ENCODE results near the gene VLDLR.
"Not testable (repeated sequence)": the region's sequence is repeated elsewhere in the genome, so short reads cannot be mapped to it uniquely, and the experiment has no call there.

VLDLR gene

DNA sequence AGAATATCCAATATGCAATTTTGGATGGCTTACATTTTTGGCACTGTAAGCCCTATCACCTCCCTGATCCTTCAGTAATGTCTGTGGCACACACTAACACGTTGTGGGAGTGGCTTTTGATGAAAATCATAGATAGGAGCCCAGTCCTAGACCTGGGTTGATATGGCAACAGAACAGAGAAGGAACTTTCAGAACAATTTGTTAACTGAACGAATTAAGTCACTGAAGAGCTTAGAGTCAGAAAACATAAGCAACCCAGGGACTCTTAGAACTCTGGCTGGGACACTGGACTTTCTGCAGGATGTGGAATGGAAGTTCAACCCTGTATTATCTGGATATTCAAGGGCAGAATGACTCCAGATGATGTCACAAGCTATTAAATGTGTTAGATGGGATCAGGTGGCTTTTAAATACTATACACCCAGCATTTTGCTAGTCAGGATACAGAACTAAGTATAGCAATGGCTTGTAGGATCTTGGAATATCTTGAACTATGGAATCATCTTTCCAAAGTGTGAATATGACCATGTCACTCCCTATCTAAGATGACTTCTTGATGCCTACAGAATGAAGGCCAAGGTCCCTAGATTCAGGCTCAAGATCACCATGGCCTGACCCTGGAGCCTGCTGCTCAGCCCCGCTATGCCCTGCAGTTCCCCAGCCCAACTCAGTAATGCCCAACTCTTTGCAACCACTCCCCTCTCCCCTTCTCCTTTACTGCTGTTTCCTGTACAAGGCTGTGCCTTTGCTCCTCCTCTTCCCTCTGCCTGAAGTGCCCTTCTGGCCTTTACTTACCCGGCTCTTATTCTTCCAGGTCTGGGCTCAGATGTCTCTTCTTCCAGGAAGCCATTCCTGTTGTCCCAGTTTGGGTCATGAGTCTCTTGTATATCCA, 42.8 kb downstream of the VLDLR start:
- DNase-seq, result no peak

- DNase-seq, result no peak
Measured at GRCh38 chr9:2666569-2666968, 45.0 kb downstream of the VLDLR start.

GRCh38 chr9:2673161-2673560, 51.6 kb downstream of the VLDLR start:
- no peak for DNase-seq

- no peak for DNase-seq
Measured at GRCh38 chr9:2674141-2674824, 52.7 kb downstream of the VLDLR start.

DNA sequence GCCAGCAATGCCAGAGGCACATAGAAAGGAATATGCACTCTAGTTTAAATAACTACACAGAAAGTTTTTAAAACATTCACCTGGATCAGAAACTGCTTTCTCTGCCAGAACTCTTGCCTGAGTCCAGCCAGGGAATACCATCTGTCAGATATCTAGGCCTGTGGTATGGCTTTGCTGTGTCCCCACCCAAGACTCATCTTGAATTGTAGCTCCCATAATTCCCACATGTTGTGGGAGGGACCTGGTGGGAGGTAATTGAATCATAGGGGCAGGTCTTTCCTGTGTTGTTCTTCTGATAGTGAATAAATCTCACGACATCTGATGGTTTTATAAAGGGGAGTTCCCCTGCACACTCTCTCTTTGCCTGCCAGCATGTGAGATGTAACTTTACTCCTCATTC, 54.2 kb downstream of the VLDLR start:
- DNase-seq, result no peak

DNA sequence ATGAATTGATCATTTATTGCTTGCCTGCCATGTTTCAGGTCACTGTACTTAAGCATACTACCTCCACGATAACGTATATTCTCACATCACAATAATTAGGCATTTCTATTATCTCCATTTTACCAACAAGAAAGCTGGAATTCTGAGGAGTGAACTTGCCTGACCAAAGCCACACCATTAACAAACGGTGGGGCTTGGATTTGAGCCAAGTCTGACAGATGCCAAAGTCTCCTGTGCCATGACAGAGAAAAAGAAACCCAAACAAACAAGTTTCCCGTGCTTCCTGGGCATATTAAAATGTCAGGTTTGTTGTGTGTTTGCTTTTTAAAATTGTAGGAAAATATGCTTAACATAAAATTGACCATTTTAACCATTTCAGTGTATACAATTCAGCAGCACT, 54.9 kb downstream of the VLDLR start:
- no peak for DNase-seq

DNA sequence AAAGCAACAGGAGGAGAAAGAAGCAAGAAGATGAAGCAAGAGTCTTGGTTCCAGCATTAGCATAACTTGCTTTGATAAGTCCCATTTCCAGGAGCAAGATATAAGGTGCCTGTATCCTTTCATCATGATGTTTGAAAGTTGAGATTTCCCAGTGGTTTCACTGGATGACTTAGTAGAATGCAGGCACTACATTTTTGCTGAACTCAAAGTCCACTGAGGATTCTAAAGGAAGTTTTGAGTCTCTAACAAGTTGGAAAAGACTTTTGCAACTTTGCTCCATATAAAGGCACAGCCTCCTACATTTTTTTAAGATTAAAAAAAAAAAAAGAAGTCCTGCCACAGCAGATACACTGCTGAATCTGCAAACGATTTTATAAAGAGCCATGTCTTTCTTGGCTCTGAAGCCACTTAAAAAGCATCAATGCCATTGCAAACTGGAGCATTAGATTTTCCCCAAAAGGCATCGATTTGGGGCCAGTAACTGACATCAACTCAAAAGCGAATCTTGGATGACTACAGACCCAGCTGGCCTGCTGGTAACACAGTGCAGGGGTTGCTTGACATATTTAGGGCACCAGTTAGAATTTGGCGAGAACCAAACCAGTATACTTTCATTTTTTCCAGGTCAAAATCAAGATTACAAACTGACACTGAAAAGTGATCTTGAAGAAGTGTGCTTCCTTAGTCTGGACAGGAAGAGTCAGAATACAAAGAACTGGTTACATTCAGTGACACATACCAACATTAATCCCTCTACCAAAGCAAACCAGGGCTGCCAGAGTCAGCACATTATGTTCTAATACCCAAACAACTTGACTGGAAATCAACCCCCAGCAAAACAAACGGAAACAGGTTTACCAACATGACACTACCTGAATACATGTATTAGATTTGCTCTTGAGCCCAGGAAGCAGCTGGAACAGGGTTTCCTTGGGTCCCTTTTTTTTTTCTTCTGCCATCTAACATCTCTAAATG, 56.6 kb downstream of the VLDLR start:
- no peak for DNase-seq

DNA sequence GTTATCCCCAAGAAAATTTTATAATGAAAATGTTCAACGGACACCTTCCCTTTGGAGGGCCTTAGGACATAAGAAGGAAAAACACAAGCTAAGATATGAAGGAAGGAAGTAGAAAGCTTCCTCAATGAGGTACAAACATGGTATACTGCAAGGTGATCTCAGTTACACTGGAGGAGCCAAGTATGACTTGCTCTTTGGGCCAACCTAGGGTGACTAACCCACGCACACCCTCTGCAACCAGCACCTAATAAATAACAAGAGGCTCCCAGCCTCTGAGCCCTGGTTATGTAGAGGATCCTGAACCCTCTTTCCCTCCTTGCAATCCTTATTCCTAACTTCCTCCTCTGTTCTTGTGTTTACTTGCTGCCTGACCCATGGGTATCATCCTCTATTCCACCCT, 57.4 kb downstream of the VLDLR start:
- DNase-seq, result no peak

GRCh38 chr9:2681981-2682380, 60.4 kb downstream of the VLDLR start:
- DNase-seq, result no peak

GRCh38 chr9:2686911-2687310, 65.3 kb downstream of the VLDLR start:
- DNase-seq, result no peak

GRCh38 chr9:2688636-2689035, 67.0 kb downstream of the VLDLR start:
- DNase-seq, result no peak

- DNase-seq, result no peak
Measured at GRCh38 chr9:2691212-2691611, 69.6 kb downstream of the VLDLR start.

DNA sequence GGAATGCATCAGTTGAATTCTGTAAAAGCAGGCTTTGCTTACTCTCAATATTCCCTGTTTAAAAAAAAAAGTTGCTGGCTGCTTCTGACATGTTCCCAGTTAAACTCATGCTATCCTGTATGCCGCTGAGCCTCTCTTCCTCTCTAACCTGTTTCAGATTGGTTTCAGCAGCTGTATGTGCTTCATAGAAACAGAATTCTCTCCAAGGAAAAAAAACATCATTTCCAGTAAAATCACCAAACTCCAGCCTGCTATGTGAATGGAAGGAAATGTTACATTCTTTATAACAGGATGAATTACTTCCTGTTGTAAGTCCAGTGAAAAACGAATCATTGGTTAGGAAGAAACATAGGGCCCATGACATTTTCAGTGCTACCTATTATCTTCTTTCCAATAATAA, 70.0 kb downstream of the VLDLR start:
- no peak for DNase-seq

GRCh38 chr9:2693056-2693455, 71.5 kb downstream of the VLDLR start:
- no peak for DNase-seq

GRCh38 chr9:2697492-2697891, 75.9 kb downstream of the VLDLR start:
- no peak for DNase-seq

DNA sequence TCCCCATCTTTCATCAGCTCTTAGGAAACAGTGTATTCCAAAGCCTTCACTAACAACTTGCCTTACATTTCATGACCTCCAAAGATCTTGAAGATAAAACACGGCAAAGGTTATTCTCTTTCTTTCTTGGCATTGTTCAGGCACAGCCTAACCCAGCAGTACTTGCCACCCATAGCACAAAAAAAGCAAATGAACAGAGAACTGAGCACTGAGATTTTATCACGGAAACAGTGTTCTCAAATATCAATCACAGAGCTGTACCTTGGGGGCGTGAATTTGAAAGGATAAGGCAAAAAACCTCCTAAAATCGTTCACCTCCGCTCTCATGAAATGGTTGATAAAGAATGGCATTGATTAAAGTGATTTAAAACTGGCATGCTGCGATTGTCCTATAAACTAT, 78.8 kb downstream of the VLDLR start:
- no peak for DNase-seq

DNA sequence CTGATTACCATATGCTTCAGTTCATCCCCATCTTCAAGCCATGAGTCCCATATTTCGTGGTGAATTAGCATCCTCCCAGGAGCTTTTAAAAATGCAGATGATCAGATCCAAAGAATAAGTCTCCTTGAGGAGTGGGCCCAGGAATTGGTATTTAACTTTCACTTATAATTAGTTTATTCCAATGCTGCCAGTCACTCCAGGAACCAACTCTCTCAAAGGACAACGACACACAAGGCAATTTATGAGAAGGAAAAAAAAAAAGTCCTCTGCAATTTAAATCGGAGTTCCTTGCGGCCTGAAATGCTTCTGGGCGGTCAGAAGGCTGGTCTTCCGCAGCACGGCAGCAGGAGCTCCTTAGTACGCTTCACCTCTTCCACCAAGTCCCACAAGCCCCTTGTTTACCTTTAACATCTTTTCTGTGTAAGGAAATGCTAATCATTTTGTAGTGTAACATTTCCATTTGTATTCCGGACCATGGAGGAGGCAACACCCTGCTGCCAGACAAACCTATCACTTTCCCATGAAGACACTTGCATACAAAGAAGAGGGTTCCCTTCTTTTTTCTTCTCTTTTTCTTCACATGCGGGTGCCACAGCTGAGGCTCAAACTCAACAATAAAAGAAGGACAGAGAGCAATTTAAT, 79.4 kb downstream of the VLDLR start:
- no peak for DNase-seq

GRCh38 chr9:2704504-2704903, 82.9 kb downstream of the VLDLR start:
- no peak for DNase-seq

DNA sequence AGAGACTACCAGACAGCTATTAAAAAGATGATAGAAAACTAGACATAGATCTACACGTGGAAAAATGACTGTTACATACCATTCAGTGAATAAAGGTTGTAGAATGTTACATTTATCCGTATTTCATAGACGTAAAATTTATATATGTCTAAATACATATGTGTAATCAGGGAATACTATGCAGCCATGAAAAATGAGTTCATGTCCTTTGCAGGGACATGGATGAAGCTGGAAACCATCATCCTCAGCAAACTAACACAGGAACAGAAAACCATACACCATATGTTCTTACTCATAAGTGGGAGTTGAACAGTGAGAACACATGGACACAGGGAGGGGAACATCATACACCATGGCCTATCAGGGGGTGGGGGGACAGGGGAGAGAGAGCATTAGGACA, 85.7 kb downstream of the VLDLR start:
- not testable (repeated sequence) for DNase-seq

Measured in kidney glomerular epithelial cell (primary cell).